WTC11 (cell line): ENCODE measurements around the gene AFAP1L1. TPM values are rescaled to one million over a fixed set of nuclear protein-coding genes. Genes with fewer than 3 reads are reported as not detected.

Source experiments
- ATAC-seq: fragments of 200-7000 bp; cut with Tn5 transposase; 2 replicates; pipeline ENCODE4 v1.10.0; 2021; ENCODE audit warnings: mild to moderate bottlenecking, moderate library complexity
- CTCF ChIA-PET: fragments of 300-600 bp; sonication (Branson Sonifier 250); formaldehyde crosslinking; loops from one replicate; lab custom pipeline; 2021; ENCODE audit warnings: antibody characterized with exemption; lab: Charles Lee
- POLR2A ChIA-PET: fragments of 350-600 bp; sonication (Branson Sonifier 250); formaldehyde crosslinking; loops from one replicate; lab custom pipeline; 2021; ENCODE audit warnings: antibody characterized with exemption; lab: Charles Lee
- DNase-seq: peaks from one replicate; pipeline ENCODE4 v3.0.0; 2021; ENCODE audit warnings: low spot score
- H3K27ac Mint-ChIP-seq: 2 replicates; pipeline ENCODE4 v1.8.0; 2021; ENCODE audit warnings: mixed read lengths
- H3K27me3 Mint-ChIP-seq: 2 replicates; pipeline ENCODE4 v1.8.0; 2021; ENCODE audit warnings: low read depth, mild to moderate bottlenecking, moderate library complexity, mixed read lengths
- H3K36me3 Mint-ChIP-seq: 2 replicates; pipeline ENCODE4 v1.8.0; 2021; ENCODE audit warnings: mixed read lengths
- H3K4me1 Mint-ChIP-seq: 2 replicates; pipeline ENCODE4 v1.8.0; 2022; ENCODE audit warnings: mixed read lengths
- H3K4me3 Mint-ChIP-seq: 2 replicates; pipeline ENCODE4 v1.8.0; 2021; ENCODE audit warnings: mild to moderate bottlenecking, moderate library complexity, mixed read lengths
- H3K9me3 Mint-ChIP-seq: 2 replicates; pipeline ENCODE4 v1.8.0; 2021; ENCODE audit warnings: mixed read lengths
- FOXK1 ChIP-seq: sonication (generic); formaldehyde crosslinking; IDR thresholded peaks from 2 replicates; pipeline ENCODE4 v1.8.0; 2022; ENCODE audit warnings: mild to moderate bottlenecking, moderate library complexity, missing genetic modification reagents
- GABPB1 ChIP-seq: sonication (generic); formaldehyde crosslinking; IDR thresholded peaks from 2 replicates; pipeline ENCODE4 v1.8.1; 2023; ENCODE audit warnings: mild to moderate bottlenecking, missing genetic modification reagents
- HMGA2 ChIP-seq: fragments of 250-450 bp; sonication (Bioruptor Pico); IDR thresholded peaks from 2 replicates; pipeline ENCODE4 v1.4.0; 2021; ENCODE audit warnings: mild to moderate bottlenecking, moderate library complexity
- IRF2 ChIP-seq: sonication (generic); formaldehyde crosslinking; IDR thresholded peaks from 2 replicates; pipeline ENCODE4 v1.8.0; 2022; ENCODE audit warnings: low read depth, missing genetic modification reagents, borderline replicate concordance
- KAT7 ChIP-seq: sonication (generic); formaldehyde crosslinking; IDR thresholded peaks from 2 replicates; pipeline ENCODE4 v1.8.1; 2023; ENCODE audit warnings: missing genetic modification reagents, mild to moderate bottlenecking, borderline replicate concordance
- MLX ChIP-seq: sonication (generic); formaldehyde crosslinking; IDR thresholded peaks from 2 replicates; pipeline ENCODE4 v1.8.1; 2023; ENCODE audit warnings: mild to moderate bottlenecking, missing genetic modification reagents, moderate library complexity
- RELA ChIP-seq: sonication (generic); formaldehyde crosslinking; IDR thresholded peaks from 2 replicates; pipeline ENCODE4 v1.8.1; 2022; ENCODE audit warnings: missing genetic modification reagents, mild to moderate bottlenecking, borderline replicate concordance
- ZBTB21 ChIP-seq: sonication (generic); formaldehyde crosslinking; IDR thresholded peaks from 2 replicates; pipeline ENCODE4 v1.8.1; 2023; ENCODE audit warnings: mild to moderate bottlenecking, missing genetic modification reagents, borderline replicate concordance
- ZNF219 ChIP-seq: sonication (generic); formaldehyde crosslinking; IDR thresholded peaks from 2 replicates; pipeline ENCODE4 v1.8.0; 2023; ENCODE audit warnings: missing genetic modification reagents, mild to moderate bottlenecking, borderline replicate concordance
- ZNF232 ChIP-seq: sonication (generic); formaldehyde crosslinking; IDR thresholded peaks from 2 replicates; pipeline ENCODE4 v1.8.0; 2022; ENCODE audit warnings: mild to moderate bottlenecking, missing genetic modification reagents
- ZSCAN18 ChIP-seq: fragments of 250-450 bp; sonication (Bioruptor Pico); IDR thresholded peaks from 2 replicates; pipeline ENCODE4 v2.1.2; 2022; ENCODE audit warnings: mild to moderate bottlenecking, moderate library complexity
- total RNA-seq: library from RNA; stranded (reverse); gene quantifications from 3 replicates; pipeline ENCODE4 v1.2.3, GENCODE V29; 2021
- TF ChIP-seq, protein P1 (sequence below): fragments of 250-450 bp; sonication (Bioruptor Pico); IDR thresholded peaks from 2 replicates; pipeline ENCODE4 v1.9.0; 2021; ENCODE audit warnings: mild to moderate bottlenecking, borderline replicate concordance
- TF ChIP-seq, protein P2 (sequence below): sonication (generic); formaldehyde crosslinking; IDR thresholded peaks from 2 replicates; pipeline ENCODE4 v1.8.1; 2022; ENCODE audit warnings: mild to moderate bottlenecking, moderate library complexity, missing genetic modification reagents
- TF ChIP-seq, protein P3 (sequence below): fragments of 200-600 bp; IDR thresholded peaks from 2 replicates; pipeline ENCODE4 v1.8.0; 2022; ENCODE audit warnings: antibody characterized with exemption
- TF ChIP-seq, protein P4 (sequence below): sonication (generic); formaldehyde crosslinking; IDR thresholded peaks from 2 replicates; pipeline ENCODE4 v1.8.0; 2022; ENCODE audit warnings: mild to moderate bottlenecking, missing genetic modification reagents
- TF ChIP-seq, protein P5 (sequence below): sonication (generic); formaldehyde crosslinking; IDR thresholded peaks from 2 replicates; pipeline ENCODE4 v1.8.0; 2023; ENCODE audit warnings: mild to moderate bottlenecking, missing genetic modification reagents

AFAP1L1 gene
- total RNA-seq, 1 experiment from 2014 or later = 8.4 TPM

DNA sequence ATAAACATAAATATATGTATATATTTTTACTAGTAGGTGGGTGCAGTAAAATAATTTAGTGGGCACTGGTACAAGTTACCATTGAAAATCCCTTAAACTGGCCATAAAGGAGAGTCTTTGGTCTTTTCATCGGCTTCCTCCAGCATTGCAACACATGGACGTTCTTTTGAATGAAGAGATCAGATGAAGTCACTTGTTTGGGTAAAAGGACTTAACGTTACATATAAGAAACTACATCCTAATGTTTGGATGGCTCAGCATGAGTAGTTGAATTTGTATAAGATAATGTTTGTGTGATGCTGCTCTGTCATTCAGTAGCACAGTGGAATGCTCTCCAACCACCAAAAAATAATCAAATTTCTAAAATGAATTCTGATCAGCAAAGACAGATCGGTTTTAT, 31.6 kb downstream of the AFAP1L1 start:
- no peak for TF ChIP-seq ZBTB21
- no peaks in the 10 kb centered on the region for H3K36me3 Mint-ChIP-seq
- no peak for DNase-seq
- no peaks in the 10 kb centered on the region for H3K27me3 Mint-ChIP-seq
- POLR2A ChIA-PET = no interaction called here
- no peaks in the 10 kb centered on the region for H3K9me3 Mint-ChIP-seq
- no peaks in the 10 kb centered on the region for H3K4me1 Mint-ChIP-seq
- CTCF ChIA-PET = no interaction called here
- no peak overlapping the region for H3K27ac Mint-ChIP-seq
- ATAC-seq = no peak
- H3K4me3 Mint-ChIP-seq = no peak overlapping the region

DNA sequence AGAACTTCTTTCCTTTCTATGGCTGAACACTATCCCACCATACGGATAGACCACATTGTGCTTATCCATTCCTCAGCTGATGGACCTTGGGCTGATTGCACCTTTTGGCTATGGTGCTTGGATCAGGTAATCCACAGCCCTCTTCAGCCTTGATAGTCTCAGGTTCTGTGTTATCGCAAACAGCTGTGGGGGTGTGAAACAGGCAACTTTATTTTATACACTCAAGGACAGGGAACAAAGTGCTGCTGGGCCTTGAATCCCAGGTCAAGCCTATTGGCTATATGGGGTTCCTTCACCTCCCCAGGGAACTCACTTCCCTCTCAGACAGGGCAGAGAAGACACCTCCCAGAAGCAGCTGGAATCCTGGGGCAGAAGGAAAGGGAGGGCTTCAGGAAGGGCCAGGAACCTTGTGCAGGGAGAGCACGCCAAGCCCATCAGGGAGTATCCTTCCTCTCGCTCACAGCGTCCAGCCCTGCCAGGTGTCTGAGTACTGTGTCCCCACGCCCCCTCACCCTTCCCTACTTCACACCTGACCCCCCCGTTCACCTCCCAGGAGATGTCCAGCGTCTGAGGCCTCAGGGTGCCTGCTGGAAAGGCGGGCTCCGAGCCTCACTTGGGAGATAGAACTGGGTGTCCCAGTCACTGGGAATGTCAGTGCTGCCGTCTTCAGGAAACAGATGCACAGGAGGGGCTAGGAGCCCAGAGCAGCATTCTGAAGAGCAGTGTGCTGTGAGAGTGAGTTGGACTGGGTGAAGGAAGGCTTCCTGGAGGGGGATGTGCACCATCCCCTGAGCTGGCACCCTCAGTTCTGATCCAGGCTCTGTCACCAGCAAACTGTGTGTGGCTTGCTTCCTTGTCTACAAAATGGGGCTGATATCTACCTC, 32.8 kb downstream of the AFAP1L1 start:
- Mint-ChIP-seq H3K36me3 (no peaks in the 10 kb centered on the region), H3K27ac (no peak overlapping the region), H3K4me3 (no peak overlapping the region), H3K4me1 (peaks cover 1% of the 10 kb centered on the region; the same call in 1 of the 2 replicates), H3K9me3 (no peaks in the 10 kb centered on the region), H3K27me3 (no peaks in the 10 kb centered on the region)
- DNase-seq (no peak), ATAC-seq (no peak)
- CTCF ChIA-PET = no interaction called here
- POLR2A ChIA-PET = no interaction called here
- TF ChIP-seq, protein P1, sequence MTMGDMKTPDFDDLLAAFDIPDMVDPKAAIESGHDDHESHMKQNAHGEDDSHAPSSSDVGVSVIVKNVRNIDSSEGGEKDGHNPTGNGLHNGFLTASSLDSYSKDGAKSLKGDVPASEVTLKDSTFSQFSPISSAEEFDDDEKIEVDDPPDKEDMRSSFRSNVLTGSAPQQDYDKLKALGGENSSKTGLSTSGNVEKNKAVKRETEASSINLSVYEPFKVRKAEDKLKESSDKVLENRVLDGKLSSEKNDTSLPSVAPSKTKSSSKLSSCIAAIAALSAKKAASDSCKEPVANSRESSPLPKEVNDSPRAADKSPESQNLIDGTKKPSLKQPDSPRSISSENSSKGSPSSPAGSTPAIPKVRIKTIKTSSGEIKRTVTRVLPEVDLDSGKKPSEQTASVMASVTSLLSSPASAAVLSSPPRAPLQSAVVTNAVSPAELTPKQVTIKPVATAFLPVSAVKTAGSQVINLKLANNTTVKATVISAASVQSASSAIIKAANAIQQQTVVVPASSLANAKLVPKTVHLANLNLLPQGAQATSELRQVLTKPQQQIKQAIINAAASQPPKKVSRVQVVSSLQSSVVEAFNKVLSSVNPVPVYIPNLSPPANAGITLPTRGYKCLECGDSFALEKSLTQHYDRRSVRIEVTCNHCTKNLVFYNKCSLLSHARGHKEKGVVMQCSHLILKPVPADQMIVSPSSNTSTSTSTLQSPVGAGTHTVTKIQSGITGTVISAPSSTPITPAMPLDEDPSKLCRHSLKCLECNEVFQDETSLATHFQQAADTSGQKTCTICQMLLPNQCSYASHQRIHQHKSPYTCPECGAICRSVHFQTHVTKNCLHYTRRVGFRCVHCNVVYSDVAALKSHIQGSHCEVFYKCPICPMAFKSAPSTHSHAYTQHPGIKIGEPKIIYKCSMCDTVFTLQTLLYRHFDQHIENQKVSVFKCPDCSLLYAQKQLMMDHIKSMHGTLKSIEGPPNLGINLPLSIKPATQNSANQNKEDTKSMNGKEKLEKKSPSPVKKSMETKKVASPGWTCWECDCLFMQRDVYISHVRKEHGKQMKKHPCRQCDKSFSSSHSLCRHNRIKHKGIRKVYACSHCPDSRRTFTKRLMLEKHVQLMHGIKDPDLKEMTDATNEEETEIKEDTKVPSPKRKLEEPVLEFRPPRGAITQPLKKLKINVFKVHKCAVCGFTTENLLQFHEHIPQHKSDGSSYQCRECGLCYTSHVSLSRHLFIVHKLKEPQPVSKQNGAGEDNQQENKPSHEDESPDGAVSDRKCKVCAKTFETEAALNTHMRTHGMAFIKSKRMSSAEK (CRISPR knock-in tag) = no peak
- no peak for TF ChIP-seq MLX (CRISPR knock-in tag)
- TF ChIP-seq HMGA2 = no peak
- no peak for TF ChIP-seq FOXK1 (CRISPR knock-in tag)
- TF ChIP-seq ZNF219 = no peak
- TF ChIP-seq, protein P2, sequence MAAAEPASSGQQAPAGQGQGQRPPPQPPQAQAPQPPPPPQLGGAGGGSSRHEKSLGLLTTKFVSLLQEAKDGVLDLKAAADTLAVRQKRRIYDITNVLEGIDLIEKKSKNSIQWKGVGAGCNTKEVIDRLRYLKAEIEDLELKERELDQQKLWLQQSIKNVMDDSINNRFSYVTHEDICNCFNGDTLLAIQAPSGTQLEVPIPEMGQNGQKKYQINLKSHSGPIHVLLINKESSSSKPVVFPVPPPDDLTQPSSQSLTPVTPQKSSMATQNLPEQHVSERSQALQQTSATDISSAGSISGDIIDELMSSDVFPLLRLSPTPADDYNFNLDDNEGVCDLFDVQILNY (CRISPR knock-in tag) = no peak
- no peak for TF ChIP-seq ZNF232
- no peak for TF ChIP-seq RELA (CRISPR knock-in tag)
- TF ChIP-seq, protein P3, sequence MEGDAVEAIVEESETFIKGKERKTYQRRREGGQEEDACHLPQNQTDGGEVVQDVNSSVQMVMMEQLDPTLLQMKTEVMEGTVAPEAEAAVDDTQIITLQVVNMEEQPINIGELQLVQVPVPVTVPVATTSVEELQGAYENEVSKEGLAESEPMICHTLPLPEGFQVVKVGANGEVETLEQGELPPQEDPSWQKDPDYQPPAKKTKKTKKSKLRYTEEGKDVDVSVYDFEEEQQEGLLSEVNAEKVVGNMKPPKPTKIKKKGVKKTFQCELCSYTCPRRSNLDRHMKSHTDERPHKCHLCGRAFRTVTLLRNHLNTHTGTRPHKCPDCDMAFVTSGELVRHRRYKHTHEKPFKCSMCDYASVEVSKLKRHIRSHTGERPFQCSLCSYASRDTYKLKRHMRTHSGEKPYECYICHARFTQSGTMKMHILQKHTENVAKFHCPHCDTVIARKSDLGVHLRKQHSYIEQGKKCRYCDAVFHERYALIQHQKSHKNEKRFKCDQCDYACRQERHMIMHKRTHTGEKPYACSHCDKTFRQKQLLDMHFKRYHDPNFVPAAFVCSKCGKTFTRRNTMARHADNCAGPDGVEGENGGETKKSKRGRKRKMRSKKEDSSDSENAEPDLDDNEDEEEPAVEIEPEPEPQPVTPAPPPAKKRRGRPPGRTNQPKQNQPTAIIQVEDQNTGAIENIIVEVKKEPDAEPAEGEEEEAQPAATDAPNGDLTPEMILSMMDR = no peak
- TF ChIP-seq GABPB1 (CRISPR knock-in tag) = no peak

DNA sequence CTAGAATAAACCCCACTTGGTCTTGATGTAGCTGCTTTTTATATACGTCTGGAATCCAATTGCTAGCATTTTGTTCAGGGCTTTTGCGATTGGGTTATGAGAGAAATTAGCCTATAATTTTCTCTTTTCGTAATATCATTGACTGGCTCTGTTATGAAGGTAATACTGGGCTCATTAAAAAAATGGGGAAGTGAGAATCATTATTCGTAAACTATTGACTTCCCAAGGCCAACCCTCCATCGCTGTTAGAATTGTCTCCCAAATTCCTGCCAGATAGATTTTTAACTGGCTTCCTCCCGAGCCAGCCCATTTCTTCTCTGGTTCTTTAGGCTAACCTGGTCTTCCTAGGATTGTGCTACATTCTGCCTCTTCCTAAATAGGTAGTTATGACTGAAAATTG, 37.7 kb downstream of the AFAP1L1 start:
- Mint-ChIP-seq H3K4me1 (peaks cover 18% of the 10 kb centered on the region), H3K27me3 (no peaks in the 10 kb centered on the region; the same call in 1 of the 2 replicates), H3K4me3 (no peak overlapping the region), H3K9me3 (no peaks in the 10 kb centered on the region), H3K36me3 (no peaks in the 10 kb centered on the region), H3K27ac (0 out of 2 replicates have a peak overlapping the region, but pooled peaks have one; percentile 6)
- ChIA-PET POLR2A (no interaction called here), CTCF (interaction anchor here (1.0 kb wide), 1 partner anchor 35 kb away, joined by 3 read pairs; no protein-coding TSS in a partner anchor)
- ATAC-seq (no peak), DNase-seq (no peak)
- TF ChIP-seq KAT7 (CRISPR knock-in tag) (no peak), ZSCAN18 (CRISPR knock-in tag) (no peak), IRF2 (no peak)
- TF ChIP-seq, protein P4, sequence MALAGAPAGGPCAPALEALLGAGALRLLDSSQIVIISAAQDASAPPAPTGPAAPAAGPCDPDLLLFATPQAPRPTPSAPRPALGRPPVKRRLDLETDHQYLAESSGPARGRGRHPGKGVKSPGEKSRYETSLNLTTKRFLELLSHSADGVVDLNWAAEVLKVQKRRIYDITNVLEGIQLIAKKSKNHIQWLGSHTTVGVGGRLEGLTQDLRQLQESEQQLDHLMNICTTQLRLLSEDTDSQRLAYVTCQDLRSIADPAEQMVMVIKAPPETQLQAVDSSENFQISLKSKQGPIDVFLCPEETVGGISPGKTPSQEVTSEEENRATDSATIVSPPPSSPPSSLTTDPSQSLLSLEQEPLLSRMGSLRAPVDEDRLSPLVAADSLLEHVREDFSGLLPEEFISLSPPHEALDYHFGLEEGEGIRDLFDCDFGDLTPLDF (CRISPR knock-in tag) = no peak
- TF ChIP-seq, protein P5, sequence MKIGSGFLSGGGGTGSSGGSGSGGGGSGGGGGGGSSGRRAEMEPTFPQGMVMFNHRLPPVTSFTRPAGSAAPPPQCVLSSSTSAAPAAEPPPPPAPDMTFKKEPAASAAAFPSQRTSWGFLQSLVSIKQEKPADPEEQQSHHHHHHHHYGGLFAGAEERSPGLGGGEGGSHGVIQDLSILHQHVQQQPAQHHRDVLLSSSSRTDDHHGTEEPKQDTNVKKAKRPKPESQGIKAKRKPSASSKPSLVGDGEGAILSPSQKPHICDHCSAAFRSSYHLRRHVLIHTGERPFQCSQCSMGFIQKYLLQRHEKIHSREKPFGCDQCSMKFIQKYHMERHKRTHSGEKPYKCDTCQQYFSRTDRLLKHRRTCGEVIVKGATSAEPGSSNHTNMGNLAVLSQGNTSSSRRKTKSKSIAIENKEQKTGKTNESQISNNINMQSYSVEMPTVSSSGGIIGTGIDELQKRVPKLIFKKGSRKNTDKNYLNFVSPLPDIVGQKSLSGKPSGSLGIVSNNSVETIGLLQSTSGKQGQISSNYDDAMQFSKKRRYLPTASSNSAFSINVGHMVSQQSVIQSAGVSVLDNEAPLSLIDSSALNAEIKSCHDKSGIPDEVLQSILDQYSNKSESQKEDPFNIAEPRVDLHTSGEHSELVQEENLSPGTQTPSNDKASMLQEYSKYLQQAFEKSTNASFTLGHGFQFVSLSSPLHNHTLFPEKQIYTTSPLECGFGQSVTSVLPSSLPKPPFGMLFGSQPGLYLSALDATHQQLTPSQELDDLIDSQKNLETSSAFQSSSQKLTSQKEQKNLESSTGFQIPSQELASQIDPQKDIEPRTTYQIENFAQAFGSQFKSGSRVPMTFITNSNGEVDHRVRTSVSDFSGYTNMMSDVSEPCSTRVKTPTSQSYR (CRISPR knock-in tag) = no peak
